K562 (cell line): ENCODE results near the gene TGFBR3L. TPM values are rescaled to one million over a fixed set of nuclear protein-coding genes. Genes with fewer than 3 reads are reported as not detected.
A peak's percentile ranks its signal among the peaks of the same experiment; 100 is the strongest.

Experiments used
- BHLHE40 ChIP-seq: IDR thresholded peaks from 2 replicates; pipeline ENCODE4 v1.6.1; 2011; ENCODE audit warnings: low read length, improper control_type of control experiment
- NCOR1 ChIP-seq: fragments of 450-650 bp; IDR thresholded peaks from 2 replicates; pipeline ENCODE4 v1.6.1; 2016; ENCODE audit warnings: mild to moderate bottlenecking, moderate library complexity
- RBM34 ChIP-seq: fragments of 200-400 bp; formaldehyde crosslinking; IDR thresholded peaks from 2 replicates; pipeline ENCODE4 v1.6.1; 2018; ENCODE audit warnings: low read length, borderline replicate concordance; ENCODE audit not compliant: insufficient read depth
- TRIM24 ChIP-seq, 2 experiments: fragments of 450-650 bp; IDR thresholded peaks; 2 replicates each; pipeline ENCODE4 v1.6.1; 2016
- TSHZ1 ChIP-seq: fragments of 250-450 bp; sonication (Bioruptor Pico); IDR thresholded peaks from 2 replicates; pipeline ENCODE4 v1.4.0; 2020; ENCODE audit warnings: mild to moderate bottlenecking, moderate library complexity
- ZNF224 ChIP-seq: sonication (generic); formaldehyde crosslinking; IDR thresholded peaks from 2 replicates; pipeline ENCODE4 v1.8.0; 2022; ENCODE audit warnings: mild to moderate bottlenecking, missing genetic modification reagents
- ZNF511 ChIP-seq: sonication (generic); formaldehyde crosslinking; IDR thresholded peaks from 2 replicates; pipeline ENCODE4 v1.8.0; 2022; ENCODE audit warnings: mild to moderate bottlenecking, missing genetic modification reagents
- polyA plus RNA-seq, 8 experiments: library from polyadenylated mRNA; depleted of rRNA in 4 of 8; stranded (reverse) in 5 of 8; unstranded in 3 of 8; fragments of >200 nt; fragmentation: Nextera tagmentation in 2 of 8; fragmentation: Illumina TruSeq in 1 of 8; extraction: Ambion mirVana in 2 of 8; extraction: Trizol in 1 of 8; gene quantifications; 2 replicates each; pipeline versions ENCODE4 v1.2.1 to v1.2.3, GENCODE V29; 2011 to 2014; ENCODE audit warnings: inconsistent platforms in 1 of 8, missing spikeins in 1 of 8
- total RNA-seq, 7 experiments: library from RNA; depleted of rRNA in 6 of 7; stranded (reverse); fragments of >200 nt in 6 of 7; fragmentation: Illumina TruSeq in 2 of 7; extraction: Trizol in 2 of 7; gene quantifications; 2 replicates each; pipeline versions ENCODE4 v1.2.1 to v1.2.3, GENCODE V29; 2011 to 2021; ENCODE audit warnings: low replicate concordance in 1 of 7

The TGFBR3L gene
- total and polyA plus RNA-seq, 9 of the 15 experiments (the other 6 are each of a cell fraction or from before 2014, with no cell fraction given): not detected

GRCh38 chr19:7943444-7944176 is 29.0 kb downstream of the TGFBR3L start, which contains the start of gene TIMM44 (continued):
- TF ChIP-seq ZNF511 (CRISPR knock-in tag) (no peak; the same call in 1 of the 2 replicates), BHLHE40 (peak; percentile 77), RBM34 (no peak), TRIM24 (IDR thresholded peaks at IDR 0.05) (no peak), ZNF224 (CRISPR knock-in tag) (no peak), NCOR1 (no peak), TSHZ1 (CRISPR knock-in tag) (no peak)
